Endometrium (tissue), 2 donors: ENCODE results near the gene FOSL2.

ENCODE experiments used
- FAIRE-seq: peaks from 2 replicates; lab custom pipeline; 2012; peaks lifted over from hg19 to GRCh38; lab: Jason Lieb, UNC
- donor health status: control.
- donor health status: control.

FOSL2 gene

GRCh38 chr2:28413152-28413898 is 20.7 kb downstream of the FOSL2 start:
- no peak for FAIRE-seq

GRCh38 chr2:28413899-28414295 is 21.2 kb downstream of the FOSL2 start:
- FAIRE-seq = no peak

GRCh38 chr2:28414583-28414982 is 21.9 kb downstream of the FOSL2 start:
- no peak for FAIRE-seq

- FAIRE-seq = no peak
Measured at GRCh38 chr2:28415010-28415409, 22.4 kb downstream of the FOSL2 start.

- FAIRE-seq = no peak
Measured at GRCh38 chr2:28415715-28416114, 23.1 kb downstream of the FOSL2 start.

- no peak for FAIRE-seq
Measured at GRCh38 chr2:28419003-28419402, 26.3 kb downstream of the FOSL2 start.

- no peak for FAIRE-seq
Measured at GRCh38 chr2:28419443-28420270, 27.0 kb downstream of the FOSL2 start.

GRCh38 chr2:28420722-28421121 is 28.1 kb downstream of the FOSL2 start:
- FAIRE-seq = no peak

GRCh38 chr2:28422908-28423741 is 30.5 kb downstream of the FOSL2 start:
- FAIRE-seq = no peak

- no peak for FAIRE-seq
Measured at GRCh38 chr2:28423856-28424605, 31.4 kb downstream of the FOSL2 start.

GRCh38 chr2:28424799-28425463 is 32.3 kb downstream of the FOSL2 start:
- no peak for FAIRE-seq

- FAIRE-seq = no peak
Measured at GRCh38 chr2:28425464-28425835, 32.8 kb downstream of the FOSL2 start.

- FAIRE-seq = no peak
Measured at GRCh38 chr2:28427741-28428415, 35.2 kb downstream of the FOSL2 start.

- no peak for FAIRE-seq
Measured at GRCh38 chr2:28428486-28428885, 35.8 kb downstream of the FOSL2 start.

GRCh38 chr2:28429636-28430376 is 37.1 kb downstream of the FOSL2 start:
- no peak for FAIRE-seq

- FAIRE-seq = no peak
Measured at GRCh38 chr2:28430377-28430765, 37.7 kb downstream of the FOSL2 start.

GRCh38 chr2:28430788-28431418 is 38.2 kb downstream of the FOSL2 start:
- no peak for FAIRE-seq

- no peak for FAIRE-seq
Measured at GRCh38 chr2:28431741-28432140, 39.1 kb downstream of the FOSL2 start.

GRCh38 chr2:28432362-28432761 is 39.7 kb downstream of the FOSL2 start:
- FAIRE-seq = no peak

- FAIRE-seq = no peak
Measured at GRCh38 chr2:28433215-28433614, 40.6 kb downstream of the FOSL2 start.
